ENCODE measurements around the gene LRRK1.

LRRK1 gene

GRCh38 chr15:100988297-100988696 is 69.1 kb downstream of the LRRK1 start:
- Histone ChIP-seq H3K4me3 (ENCODE audit: low read depth, low read length) (no peak overlapping the region), H3K36me3 (no peaks in the 10 kb centered on the region), H3K27me3 (peaks cover 11% of the 10 kb centered on the region), H3K4me1 (no peaks in the 10 kb centered on the region), H3K9me3 (no peaks in the 10 kb centered on the region)
- TF ChIP-seq CTCF (IDR thresholded peaks at IDR 0.05; ENCODE audit: low read depth, low read length): no peak
- no peak for DNase-seq

DNA sequence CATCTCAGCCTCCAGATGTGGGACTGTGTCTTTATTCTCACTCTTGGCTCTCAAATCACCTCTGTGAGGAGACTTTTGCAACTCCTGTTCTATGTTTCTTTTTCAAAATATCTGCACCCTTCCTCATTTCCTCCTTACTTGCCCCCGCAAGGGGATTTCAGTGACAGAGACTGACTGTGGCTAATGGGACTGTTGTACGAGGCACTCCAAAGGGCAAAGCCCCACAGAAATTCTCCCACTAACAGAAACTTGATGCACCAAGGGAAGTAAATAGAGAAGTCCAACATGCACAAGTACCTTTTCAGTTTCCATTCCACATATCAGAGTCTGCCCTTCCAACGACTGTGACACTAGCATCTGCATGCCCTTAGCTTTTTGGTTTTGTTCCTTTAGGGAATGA is 69.7 kb downstream of the LRRK1 start:
- Histone ChIP-seq H3K4me1 (no peaks in the 10 kb centered on the region), H3K36me3 (no peaks in the 10 kb centered on the region), H3K4me3 (ENCODE audit: low read depth, low read length) (no peak overlapping the region), H3K27me3 (peaks cover 11% of the 10 kb centered on the region), H3K9me3 (no peaks in the 10 kb centered on the region)
- no peak for TF ChIP-seq CTCF (IDR thresholded peaks at IDR 0.05; ENCODE audit: low read depth, low read length)
- DNase-seq: no peak

- Histone ChIP-seq H3K36me3 (no peaks in the 10 kb centered on the region), H3K9me3 (no peaks in the 10 kb centered on the region), H3K4me1 (no peaks in the 10 kb centered on the region), H3K4me3 (ENCODE audit: low read depth, low read length) (no peak overlapping the region), H3K27me3 (peaks cover 17% of the 10 kb centered on the region)
- no peak for TF ChIP-seq CTCF (IDR thresholded peaks at IDR 0.05; ENCODE audit: low read depth, low read length)
- no peak for DNase-seq
Measured at GRCh38 chr15:100994597-100995446, 75.7 kb downstream of the LRRK1 start.

DNA sequence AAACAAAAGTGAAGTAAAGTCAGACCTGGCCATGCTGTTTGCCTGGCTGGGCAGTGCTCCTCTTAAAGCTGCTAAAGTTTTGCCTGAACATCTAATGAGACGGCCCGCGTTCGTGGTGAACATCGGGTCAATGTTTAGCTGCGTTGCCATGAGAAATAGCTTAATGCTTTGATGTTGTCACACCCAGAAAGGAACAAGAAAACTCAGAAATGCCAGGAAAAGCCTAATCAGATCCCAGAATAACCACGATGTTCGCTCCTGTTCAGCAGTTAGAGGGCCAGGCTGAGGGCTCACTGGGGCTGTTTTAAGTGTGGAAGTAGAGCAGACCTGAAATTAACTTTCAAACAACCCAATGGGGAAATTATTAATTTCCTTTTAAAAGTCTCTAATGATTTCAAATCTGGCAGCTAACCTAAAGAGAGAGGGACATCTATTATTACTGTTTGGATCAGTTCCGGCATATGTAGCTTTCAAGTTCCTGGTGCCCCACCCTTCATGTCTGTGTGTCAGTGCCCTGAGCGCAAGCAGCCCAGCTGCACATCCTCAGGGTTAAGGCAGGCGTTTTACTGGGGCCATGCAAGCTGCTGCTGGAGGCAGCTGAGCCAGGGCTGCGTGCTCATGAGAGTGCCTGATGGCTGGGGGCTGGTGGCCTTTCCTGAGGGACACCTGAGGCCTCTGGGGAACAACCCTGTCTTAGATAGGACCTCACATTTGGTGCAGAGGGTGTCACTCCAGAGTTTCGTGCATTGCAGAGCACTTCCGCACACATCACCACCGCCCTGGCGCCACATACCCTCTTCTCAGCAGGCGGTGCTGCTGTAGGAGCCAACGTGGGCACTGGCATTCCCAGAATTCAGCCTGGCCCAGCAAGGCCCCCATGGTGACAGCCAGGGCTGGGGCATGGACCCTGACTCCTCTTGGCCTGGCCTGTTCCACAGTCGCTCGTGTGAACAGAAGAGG is 76.6 kb downstream of the LRRK1 start:
- H3K4me1 ChIP-seq: no peaks in the 10 kb centered on the region
- no peak for DNase-seq
- peaks cover 23% of the 10 kb centered on the region for H3K27me3 ChIP-seq
- H3K36me3 ChIP-seq: no peaks in the 10 kb centered on the region
- no peaks in the 10 kb centered on the region for H3K9me3 ChIP-seq
- H3K4me3 ChIP-seq (ENCODE audit: low read depth, low read length): no peak overlapping the region
- no peak for TF ChIP-seq CTCF (IDR thresholded peaks at IDR 0.05; ENCODE audit: low read depth, low read length)

GRCh38 chr15:100997442-100997841 is 78.3 kb downstream of the LRRK1 start:
- H3K4me1 ChIP-seq: no peaks in the 10 kb centered on the region
- peaks cover 25% of the 10 kb centered on the region for H3K27me3 ChIP-seq
- no peak overlapping the region for H3K4me3 ChIP-seq (ENCODE audit: low read depth, low read length)
- no peak for TF ChIP-seq CTCF (IDR thresholded peaks at IDR 0.05; ENCODE audit: low read depth, low read length)
- H3K36me3 ChIP-seq: no peaks in the 10 kb centered on the region
- H3K9me3 ChIP-seq: no peaks in the 10 kb centered on the region
- DNase-seq: no peak
